GM18858 (cell line): ENCODE results near the gene PCDHGA5.
"Not testable (repeated sequence)": the region's sequence is repeated elsewhere in the genome, so short reads cannot be mapped to it uniquely, and the experiment has no call there.

Experiments
- ATAC-seq: cut with Tn5 transposase; IDR thresholded peaks from one replicate; pipeline ENCODE4 v1.9.1; 2021; ENCODE audit not compliant: unreplicated experiment

The PCDHGA5 gene

DNA sequence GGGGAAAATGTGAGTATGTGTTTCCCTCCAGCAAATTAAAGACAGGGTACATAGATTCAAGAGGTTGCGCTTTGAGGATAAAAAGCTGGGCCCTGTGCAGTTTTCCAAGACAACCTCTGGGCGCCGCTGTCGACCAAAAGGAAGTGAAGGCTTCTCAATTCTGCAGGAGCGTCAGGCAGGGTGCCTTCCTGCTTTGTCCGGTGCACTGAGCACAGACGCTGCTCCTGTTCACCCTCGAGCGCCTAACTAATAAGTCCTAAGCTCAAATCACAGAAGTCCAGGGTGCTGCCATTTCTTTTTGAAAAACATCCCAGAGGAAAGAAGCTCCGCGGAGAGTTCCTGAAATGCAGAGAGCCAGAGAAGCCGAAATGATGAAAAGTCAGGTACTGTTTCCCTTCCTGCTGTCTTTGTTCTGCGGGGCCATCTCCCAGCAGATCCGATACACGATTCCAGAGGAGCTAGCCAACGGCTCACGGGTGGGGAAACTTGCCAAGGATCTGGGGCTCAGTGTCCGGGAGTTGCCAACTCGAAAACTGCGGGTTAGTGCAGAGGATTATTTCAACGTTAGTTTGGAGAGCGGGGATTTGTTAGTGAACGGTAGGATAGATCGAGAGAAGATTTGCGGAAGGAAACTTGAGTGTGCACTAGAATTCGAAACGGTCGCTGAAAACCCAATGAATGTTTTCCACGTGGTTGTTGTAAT lies 13.9 kb upstream of the PCDHGA5 start, which contains the start of gene PCDHGB1:
Gene PCDHGB1, plus strand, starts transcription at position 183 of the 703 bp plus-strand sequence. Its CDS starts 162 bp downstream, at position 345.
- no peak for ATAC-seq

DNA sequence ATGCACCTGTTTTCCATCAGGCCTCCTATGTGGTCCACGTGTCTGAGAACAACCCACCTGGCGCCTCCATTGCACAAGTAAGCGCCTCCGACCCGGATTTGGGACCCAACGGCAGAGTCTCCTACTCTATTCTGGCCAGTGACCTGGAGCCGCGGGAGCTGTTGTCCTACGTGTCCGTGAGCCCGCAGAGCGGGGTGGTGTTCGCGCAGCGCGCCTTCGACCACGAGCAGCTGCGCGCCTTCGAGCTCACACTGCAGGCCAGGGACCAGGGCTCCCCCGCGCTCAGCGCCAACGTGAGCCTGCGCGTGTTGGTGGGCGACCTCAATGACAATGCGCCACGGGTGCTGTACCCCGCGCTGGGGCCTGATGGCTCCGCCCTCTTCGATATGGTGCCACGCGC lies 12.4 kb upstream of the PCDHGA5 start:
- ATAC-seq = no peak

DNA sequence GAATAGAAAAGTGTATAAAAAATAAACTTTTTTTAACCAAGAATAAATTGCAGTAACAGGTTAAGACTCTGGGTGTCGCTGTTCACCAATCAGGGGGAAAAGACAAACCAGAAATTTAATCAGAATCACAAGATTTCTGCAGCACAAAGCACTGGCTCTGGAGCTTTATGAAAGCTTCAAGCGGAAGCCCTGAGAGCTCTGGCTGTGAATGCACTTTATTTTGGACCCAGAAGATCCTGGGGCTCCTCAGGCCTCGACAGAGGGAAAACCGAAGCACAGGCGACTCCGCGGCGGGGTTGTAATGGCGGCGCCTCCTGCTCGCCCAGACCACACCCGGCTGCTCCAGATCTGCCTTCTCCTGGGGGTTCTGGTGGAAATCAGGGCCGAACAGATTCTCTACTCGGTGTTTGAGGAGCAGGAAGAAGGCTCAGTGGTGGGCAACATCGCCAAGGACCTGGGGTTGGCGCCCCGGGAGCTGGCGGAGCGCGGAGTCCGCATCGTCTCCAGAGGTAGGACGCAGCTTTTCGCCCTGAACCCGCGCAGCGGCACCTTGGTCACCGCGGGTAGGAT lies 9.0 kb upstream of the PCDHGA5 start, which contains the start of gene PCDHGA4:
Gene PCDHGA4, plus strand, starts transcription at position 122 of the 570 bp plus-strand sequence. Its CDS starts 87 bp downstream, at position 209.
- ATAC-seq = no peak

DNA sequence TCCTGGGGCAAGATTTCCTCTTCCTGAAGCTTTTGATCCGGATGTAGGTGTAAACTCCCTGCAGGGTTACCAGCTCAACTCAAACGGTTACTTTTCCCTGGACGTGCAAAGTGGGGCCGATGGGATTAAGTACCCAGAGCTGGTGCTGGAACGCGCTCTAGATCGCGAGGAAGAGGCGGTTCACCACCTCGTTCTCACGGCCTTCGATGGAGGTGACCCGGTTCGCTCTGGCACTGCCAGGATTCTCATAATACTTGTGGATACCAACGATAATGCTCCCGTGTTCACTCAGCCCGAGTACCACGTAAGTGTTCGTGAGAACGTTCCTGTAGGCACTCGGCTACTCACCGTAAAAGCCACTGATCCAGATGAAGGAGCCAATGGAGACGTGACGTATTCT lies 8.3 kb upstream of the PCDHGA5 start:
- no peak for ATAC-seq

DNA sequence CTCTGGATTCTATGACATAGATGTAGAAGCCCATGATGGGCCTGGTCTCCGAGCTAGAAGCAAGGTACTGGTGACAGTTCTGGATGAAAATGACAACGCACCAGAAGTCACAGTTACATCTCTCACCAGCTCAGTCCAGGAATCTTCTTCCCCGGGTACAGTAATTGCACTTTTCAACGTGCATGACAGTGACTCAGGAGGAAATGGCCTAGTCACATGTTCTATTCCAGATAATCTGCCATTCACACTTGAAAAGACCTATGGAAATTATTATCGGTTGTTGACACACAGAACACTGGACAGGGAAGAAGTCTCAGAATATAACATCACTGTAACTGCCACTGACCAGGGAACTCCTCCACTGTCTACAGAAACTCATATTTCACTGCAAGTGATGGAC lies 7.8 kb upstream of the PCDHGA5 start:
- ATAC-seq = no peak

GRCh38 chr5:141356950-141357349 lies 7.0 kb upstream of the PCDHGA5 start:
- ATAC-seq = no peak

GRCh38 chr5:141359790-141360426 lies 4.1 kb upstream of the PCDHGA5 start, which contains the start of gene PCDHGB2:
PCDHGB2 (plus strand) TSS chr5:141359994; CDS start chr5:141360136, 142 bp downstream.
- ATAC-seq = peak; percentile 51

DNA sequence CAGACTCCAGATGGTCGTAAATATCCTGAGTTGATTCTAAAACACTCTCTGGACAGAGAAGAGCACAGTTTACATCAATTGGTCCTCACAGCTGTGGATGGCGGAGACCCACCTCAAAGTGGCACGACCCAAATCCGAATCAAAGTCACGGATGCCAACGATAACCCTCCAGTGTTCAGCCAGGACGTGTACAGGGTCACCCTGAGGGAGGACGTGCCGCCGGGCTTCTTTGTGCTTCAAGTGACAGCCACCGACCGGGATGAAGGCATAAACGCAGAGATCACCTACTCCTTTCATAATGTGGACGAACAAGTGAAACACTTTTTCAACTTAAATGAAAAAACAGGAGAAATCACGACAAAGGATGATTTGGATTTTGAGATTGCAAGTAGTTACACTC lies 3.3 kb upstream of the PCDHGA5 start:
- no peak for ATAC-seq

- ATAC-seq = no peak
These were observed 1.2 kb upstream of the PCDHGA5 start for GRCh38 chr5:141362719-141363118.

DNA sequence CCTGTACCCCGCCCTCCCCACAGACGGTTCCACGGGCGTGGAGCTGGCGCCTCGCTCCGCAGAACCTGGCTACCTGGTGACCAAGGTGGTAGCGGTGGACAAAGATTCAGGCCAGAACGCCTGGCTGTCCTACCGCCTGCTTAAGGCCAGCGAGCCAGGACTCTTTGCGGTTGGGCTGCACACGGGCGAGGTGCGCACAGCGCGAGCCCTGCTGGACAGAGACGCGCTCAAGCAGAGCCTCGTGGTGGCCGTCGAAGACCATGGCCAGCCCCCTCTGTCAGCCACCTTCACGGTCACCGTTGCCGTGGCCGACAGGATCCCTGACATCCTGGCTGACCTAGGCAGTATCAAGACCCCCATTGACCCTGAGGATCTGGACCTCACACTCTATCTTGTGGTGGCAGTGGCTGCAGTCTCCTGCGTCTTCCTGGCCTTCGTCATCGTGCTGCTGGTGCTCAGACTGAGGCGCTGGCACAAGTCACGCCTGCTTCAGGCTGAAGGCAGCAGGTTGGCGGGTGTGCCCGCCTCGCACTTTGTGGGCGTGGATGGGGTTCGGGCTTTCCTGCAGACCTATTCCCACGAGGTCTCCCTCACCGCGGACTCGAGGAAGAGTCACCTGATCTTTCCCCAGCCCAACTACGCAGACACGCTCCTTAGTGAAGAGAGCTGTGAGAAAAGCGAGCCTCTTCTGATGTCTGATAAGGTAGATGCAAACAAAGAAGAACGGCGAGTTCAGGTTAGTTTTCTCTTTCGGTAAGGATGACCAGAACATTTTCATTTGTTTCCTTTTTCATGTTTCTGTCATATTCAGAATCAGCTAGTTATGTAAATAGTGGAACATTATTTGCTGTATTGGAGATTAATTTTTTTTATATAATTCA lies 2.3 kb downstream of the PCDHGA5 start:
- ATAC-seq = no peak

- ATAC-seq = no peak
These were observed 6.3 kb downstream of the PCDHGA5 start, which contains the start of gene PCDHGB3 for GRCh38 chr5:141369994-141370848. PCDHGB3 (plus strand) TSS chr5:141370242; CDS start chr5:141370395, 153 bp downstream.

- no peak for ATAC-seq
These were observed 7.9 kb downstream of the PCDHGA5 start for GRCh38 chr5:141371572-141372475.

GRCh38 chr5:141373673-141374317 lies 9.8 kb downstream of the PCDHGA5 start, which contains the start of gene PCDHGA6:
PCDHGA6 (plus strand) TSS chr5:141373891; CDS start chr5:141374084, 193 bp downstream.
- no peak for ATAC-seq

GRCh38 chr5:141374627-141375026 lies 10.7 kb downstream of the PCDHGA5 start:
- ATAC-seq = no peak

DNA sequence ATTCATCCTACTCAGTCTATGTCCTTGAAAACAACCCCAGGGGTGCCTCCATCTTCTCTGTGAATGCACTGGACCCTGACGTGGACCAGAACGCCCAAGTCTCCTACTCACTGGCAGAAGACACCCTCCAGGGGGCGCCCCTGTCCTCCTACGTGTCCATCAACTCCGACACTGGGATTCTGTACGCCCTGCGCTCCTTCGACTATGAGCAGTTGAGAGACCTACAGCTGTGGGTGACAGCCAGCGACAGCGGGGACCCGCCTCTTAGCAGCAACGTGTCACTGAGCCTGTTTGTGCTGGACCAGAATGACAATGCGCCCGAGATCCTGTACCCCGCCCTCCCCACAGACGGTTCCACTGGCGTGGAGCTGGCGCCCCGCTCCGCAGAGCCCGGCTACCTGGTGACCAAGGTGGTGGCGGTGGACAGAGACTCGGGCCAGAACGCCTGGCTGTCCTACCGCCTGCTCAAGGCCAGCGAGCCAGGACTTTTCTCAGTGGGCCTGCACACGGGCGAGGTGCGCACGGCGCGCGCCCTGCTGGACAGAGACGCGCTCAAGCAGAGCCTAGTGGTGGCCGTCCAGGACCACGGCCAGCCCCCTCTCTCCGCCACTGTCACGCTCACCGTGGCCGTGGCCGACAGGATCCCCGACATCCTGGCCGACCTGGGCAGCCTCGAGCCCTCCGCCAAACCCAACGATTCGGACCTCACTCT lies 11.6 kb downstream of the PCDHGA5 start:
- ATAC-seq = not testable (repeated sequence)

GRCh38 chr5:141382469-141383294 lies 18.7 kb downstream of the PCDHGA5 start, which contains the start of gene PCDHGA7:
PCDHGA7 (plus strand) TSS chr5:141382742; CDS start chr5:141382900, 158 bp downstream.
- no peak for ATAC-seq

DNA sequence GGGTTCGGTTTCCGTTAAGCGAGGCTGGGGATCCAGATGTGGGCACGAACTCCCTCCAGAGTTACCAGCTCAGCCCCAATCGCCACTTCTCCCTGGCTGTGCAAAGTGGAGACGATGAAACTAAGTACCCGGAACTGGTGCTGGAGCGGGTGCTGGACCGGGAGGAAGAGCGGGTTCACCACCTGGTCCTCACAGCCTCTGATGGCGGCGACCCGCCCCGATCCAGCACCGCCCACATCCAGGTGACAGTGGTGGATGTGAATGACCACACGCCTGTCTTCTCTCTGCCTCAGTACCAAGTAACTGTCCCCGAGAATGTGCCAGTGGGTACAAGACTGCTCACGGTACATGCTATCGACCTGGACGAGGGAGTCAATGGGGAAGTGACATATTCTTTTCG lies 19.4 kb downstream of the PCDHGA5 start:
- no peak for ATAC-seq
